T-helper 1 cell (primary cell): Measurements from ENCODE around the gene HELB.

Experiments
- DNase-seq, 5 donors: peaks; one replicate each; pipeline ENCODE4 v3.0.0-alpha.2; 2012 to 2020
- total RNA-seq, 4 donors: gene quantifications; one replicate each; lab custom pipeline; 2026; lab: John Stamatoyannopoulos, UW

The HELB gene
- total RNA-seq: 98.3 to 231 (median 149) reads per million in 4 donors

GRCh38 chr12:66301944-66302826 lies at the start of gene HELB:
TSS of gene HELB (plus strand) at chr12:66302493. CDS start at chr12:66302604, 111 bp downstream.
- DNase-seq: peak; percentile 90 to 97 (median 97)

GRCh38 chr12:66252771-66253170 lies 49.5 kb upstream of the HELB start:
- DNase-seq: no peak

GRCh38 chr12:66255737-66256136 lies 46.6 kb upstream of the HELB start:
- DNase-seq: no peak

GRCh38 chr12:66258011-66258410 lies 44.3 kb upstream of the HELB start:
- DNase-seq: no peak

- DNase-seq: no peak
These were observed 39.6 kb upstream of the HELB start for GRCh38 chr12:66262737-66263136.

- DNase-seq: peak in 1 of 5 donors; percentile 19
These were observed 33.7 kb upstream of the HELB start for GRCh38 chr12:66268562-66268961.

- DNase-seq: no peak
These were observed 33.2 kb upstream of the HELB start for GRCh38 chr12:66269142-66269541.

- DNase-seq: peak in 1 of 5 donors; percentile 66
These were observed 32.4 kb upstream of the HELB start for GRCh38 chr12:66269757-66270383.

GRCh38 chr12:66270613-66271012 lies 31.7 kb upstream of the HELB start:
- DNase-seq: no peak

- no peak for DNase-seq
These were observed 29.6 kb upstream of the HELB start for GRCh38 chr12:66272650-66273049.

GRCh38 chr12:66273147-66273546 lies 29.1 kb upstream of the HELB start:
- no peak for DNase-seq

- peak in 1 of 5 donors; percentile 65 for DNase-seq
These were observed 27.3 kb upstream of the HELB start for GRCh38 chr12:66275040-66275439.

GRCh38 chr12:66279123-66279712 lies 23.1 kb upstream of the HELB start:
- peak in 4 of 5 donors; percentile 23 to 55 (median 29) for DNase-seq

GRCh38 chr12:66280561-66280960 lies 21.7 kb upstream of the HELB start:
- DNase-seq: no peak

- DNase-seq: no peak
These were observed 20.0 kb upstream of the HELB start for GRCh38 chr12:66282244-66282643.

- DNase-seq: no peak
These were observed 15.0 kb upstream of the HELB start for GRCh38 chr12:66287275-66287674.

GRCh38 chr12:66288121-66288520 lies 14.2 kb upstream of the HELB start:
- DNase-seq: peak; percentile 11 to 91 (median 60)

GRCh38 chr12:66289485-66289884 lies 12.8 kb upstream of the HELB start:
- DNase-seq: no peak

GRCh38 chr12:66290716-66291200 lies 11.5 kb upstream of the HELB start:
- DNase-seq: peak in 2 of 5 donors; percentile 15 to 86

GRCh38 chr12:66296176-66296683 lies 6.1 kb upstream of the HELB start:
- DNase-seq: no peak

GRCh38 chr12:66297080-66297479 lies 5.2 kb upstream of the HELB start:
- DNase-seq: no peak

GRCh38 chr12:66297923-66298322 lies 4.4 kb upstream of the HELB start:
- no peak for DNase-seq

- DNase-seq: no peak
These were observed 505 bp downstream of the HELB start for GRCh38 chr12:66302827-66303169.
